OCI-LY3 (cell line): ENCODE results near the gene SMIM7.

Source experiments
- EZH2phosphoT487 ChIP-seq: fragments of 200-600 bp; shearing (Covaris generic); IDR thresholded peaks from 2 replicates; pipeline ENCODE4 v1.6.1; 2018; ENCODE audit warnings: antibody characterized with exemption, mixed run types, low read depth
- TF ChIP-seq, protein P1 (sequence below): fragments of 200-600, 300-600 bp; sonication (generic); IDR thresholded peaks from 2 replicates; pipeline ENCODE4 v1.5.1; 2014; ENCODE audit warnings: antibody characterized with exemption, low read length, low read depth

DNA sequence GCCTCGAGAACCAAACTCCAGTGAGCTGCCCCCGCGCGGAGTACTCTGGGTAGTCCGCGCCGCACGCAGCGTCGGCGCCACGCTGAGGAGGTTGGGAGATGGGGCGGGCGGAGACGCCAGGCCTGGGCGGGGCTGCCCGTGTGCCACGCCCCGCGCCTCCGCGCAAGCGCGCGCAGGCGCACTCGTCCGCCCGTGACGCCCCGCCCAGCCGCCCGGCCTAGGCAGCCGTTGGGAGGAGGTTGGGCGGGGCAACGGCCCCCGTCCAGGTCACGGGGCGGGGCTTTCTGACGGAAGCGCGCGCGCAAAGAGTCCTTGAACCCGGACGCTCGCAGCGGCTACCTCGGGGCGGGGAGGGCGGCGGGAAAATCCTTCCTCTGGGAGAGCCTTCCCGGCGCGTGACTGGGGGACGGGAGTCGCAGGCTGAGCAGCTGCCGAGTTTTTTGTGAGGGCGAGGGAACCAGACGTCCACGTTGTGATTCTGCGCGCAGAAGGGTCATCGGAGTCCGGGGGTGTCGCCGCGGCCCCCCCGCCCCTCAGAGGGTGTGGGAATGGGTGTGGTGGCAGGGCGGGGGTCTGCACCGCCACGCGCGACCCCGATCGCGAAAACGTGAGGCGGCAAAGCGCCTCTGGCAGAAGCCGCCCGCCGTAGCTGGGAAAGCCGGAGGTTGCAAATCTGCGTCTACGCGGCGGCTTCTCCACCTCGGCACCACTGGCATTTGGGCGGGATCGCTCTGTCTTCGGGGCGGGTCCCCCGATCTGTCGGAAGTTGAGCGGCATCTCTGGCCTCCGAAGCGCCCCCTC is 31.6 kb downstream of the SMIM7 start, which contains the start of gene MED26:
- TF ChIP-seq, protein P1, sequence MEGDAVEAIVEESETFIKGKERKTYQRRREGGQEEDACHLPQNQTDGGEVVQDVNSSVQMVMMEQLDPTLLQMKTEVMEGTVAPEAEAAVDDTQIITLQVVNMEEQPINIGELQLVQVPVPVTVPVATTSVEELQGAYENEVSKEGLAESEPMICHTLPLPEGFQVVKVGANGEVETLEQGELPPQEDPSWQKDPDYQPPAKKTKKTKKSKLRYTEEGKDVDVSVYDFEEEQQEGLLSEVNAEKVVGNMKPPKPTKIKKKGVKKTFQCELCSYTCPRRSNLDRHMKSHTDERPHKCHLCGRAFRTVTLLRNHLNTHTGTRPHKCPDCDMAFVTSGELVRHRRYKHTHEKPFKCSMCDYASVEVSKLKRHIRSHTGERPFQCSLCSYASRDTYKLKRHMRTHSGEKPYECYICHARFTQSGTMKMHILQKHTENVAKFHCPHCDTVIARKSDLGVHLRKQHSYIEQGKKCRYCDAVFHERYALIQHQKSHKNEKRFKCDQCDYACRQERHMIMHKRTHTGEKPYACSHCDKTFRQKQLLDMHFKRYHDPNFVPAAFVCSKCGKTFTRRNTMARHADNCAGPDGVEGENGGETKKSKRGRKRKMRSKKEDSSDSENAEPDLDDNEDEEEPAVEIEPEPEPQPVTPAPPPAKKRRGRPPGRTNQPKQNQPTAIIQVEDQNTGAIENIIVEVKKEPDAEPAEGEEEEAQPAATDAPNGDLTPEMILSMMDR, result no peak
- no peak for TF ChIP-seq EZH2phosphoT487
